ENCODE data around the gene ARFGEF2. TPM values are rescaled to one million over a fixed set of nuclear protein-coding genes. Genes with fewer than 3 reads are reported as not detected.

The ARFGEF2 gene
- total and polyA plus RNA-seq, 2 of the 8 experiments (the other 6 are each of a cell fraction or from before 2014, with no cell fraction given): 8.1 to 21.8 TPM

DNA sequence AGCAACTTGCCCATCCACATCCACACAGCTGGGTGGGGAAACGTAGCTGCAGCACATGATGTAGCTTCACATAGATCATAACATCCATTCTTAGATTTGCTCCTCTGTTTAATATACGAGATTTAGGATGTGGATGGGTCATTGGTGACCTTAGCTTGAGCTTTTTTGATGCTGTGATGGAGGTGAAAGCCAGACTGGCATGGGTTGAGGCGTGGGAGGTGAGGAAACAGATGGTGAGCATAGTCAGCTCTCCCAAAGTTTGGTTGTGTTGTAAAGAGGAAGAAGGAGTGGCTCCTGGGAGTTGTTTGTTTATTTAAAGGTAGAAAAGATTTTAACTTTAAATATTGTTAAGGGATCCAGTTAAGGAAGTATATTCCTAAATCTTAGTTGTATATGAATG, 5.3 kb downstream of the ARFGEF2 start:
- FAIRE-seq: no peak
- TF ChIP-seq BACH1 (IDR thresholded peaks at IDR 0.05; ENCODE audit: low read length) (no peak), HDAC2 (IDR thresholded peaks at IDR 0.05; ENCODE audit: borderline replicate concordance in 1 of 2, low read depth in 2 of 2, low read length in 2 of 2) (no peak), CTBP2 (IDR thresholded peaks at IDR 0.05; ENCODE audit: borderline replicate concordance, insufficient read depth, insufficient read length, low read length) (no peak), EGR1 (IDR thresholded peaks at IDR 0.05; ENCODE audit: borderline replicate concordance, low read depth, low read length) (no peak), RAD21 (IDR thresholded peaks at IDR 0.05 in 1 of 2, conservative IDR thresholded peaks at IDR 0.05 in 1 of 2; ENCODE audit: low read depth in 2 of 2, low read length in 2 of 2) (no peak)

More for the DNA sequence above, 5.3 kb downstream of the ARFGEF2 start:
- no peak overlapping the region for H2BK20ac ChIP-seq (ENCODE audit: low read length)
- H3K27ac ChIP-seq (ENCODE audit: low read depth, low read length): no peak overlapping the region
- peaks cover 15 to 89% of the 10 kb centered on the region in 2 experiments for H3K79me2 ChIP-seq (ENCODE audit: control insufficient read depth in 1 of 2, insufficient read depth in 2 of 2, low read length in 2 of 2)
- H2BK5ac ChIP-seq (ENCODE audit: low read depth, low read length): no peak overlapping the region
- H4K91ac ChIP-seq (replicated peaks; ENCODE audit: insufficient read length, low read length): no peak overlapping the region
- H3K14ac ChIP-seq (ENCODE audit: insufficient read length): no peak overlapping the region
- no peak overlapping the region for H3K4ac ChIP-seq (replicated peaks; ENCODE audit: insufficient read length, low read depth, low read length)
- CTCF ChIA-PET (ENCODE audit: partially characterized antibody): interaction anchor here (0.6 to 1.2 kb wide), 4 partner anchors 20 to 331 kb away, joined by 3 to 6 read pairs (median 4); no protein-coding TSS in a partner anchor
- no peak overlapping the region for H3K56ac ChIP-seq (replicated peaks; ENCODE audit: insufficient read length, low read depth, low read length)
- no peaks in the 10 kb centered on the region for H3K27me3 ChIP-seq (replicated peaks in 1 of 4; ENCODE audit: control insufficient read depth in 3 of 4, extremely low read depth in 1 of 4, insufficient read depth in 3 of 4, low read length in 3 of 4)
- no peak overlapping the region for H3K9ac ChIP-seq (replicated peaks in 1 of 4; ENCODE audit: extremely low read depth in 1 of 4, low read depth in 3 of 4, low read length in 3 of 4)
- H3K79me1 ChIP-seq (ENCODE audit: low read depth, low read length): peaks cover 20% of the 10 kb centered on the region
- no peak overlapping the region for H3K18ac ChIP-seq (ENCODE audit: extremely low read depth, low read length)
- no peak overlapping the region for H2BK12ac ChIP-seq (ENCODE audit: low read depth, low read length)
- H2AK5ac ChIP-seq (ENCODE audit: low read depth, low read length): no peak overlapping the region
- H4K8ac ChIP-seq (ENCODE audit: extremely low read depth, insufficient read depth, low read length): no peak overlapping the region
- H3K4me2 ChIP-seq (ENCODE audit: insufficient read depth in 1 of 2, low read depth in 2 of 2, low read length in 2 of 2): no peak overlapping the region
- peaks cover 6% of the 10 kb centered on the region for H3K23me2 ChIP-seq (ENCODE audit: low read depth, low read length)
- H3K36me3 ChIP-seq (ENCODE audit: control insufficient read depth in 2 of 4, insufficient read depth in 4 of 4, low read length in 3 of 4): no peaks in the 10 kb centered on the region
- 95% methylated on average over 3 of the region's 3 CpGs; no CpG with 5 or more reads in 1 of the 2 experiments for WGBS, 2 experiments (ENCODE audit: extremely low coverage in 1 of 2, insufficient coverage in 1 of 2, insufficient read length in 1 of 2, insufficient replicate concordance in 2 of 2, low coverage in 1 of 2, low lambda C conversion rate in 2 of 2, missing lambda C conversion rate in 1 of 2)
- POLR2A ChIA-PET (ENCODE audit: partially characterized antibody): no interaction called here
- H3K9me3 ChIP-seq (ENCODE audit: insufficient read depth in 2 of 2, low read depth in 1 of 2, low read length in 1 of 2): no peaks in the 10 kb centered on the region
- H4K20me1 ChIP-seq (replicated peaks in 1 of 2; ENCODE audit: control insufficient read depth in 1 of 2, insufficient read depth in 2 of 2, low read length in 2 of 2): peaks cover 7 to 17% of the 10 kb centered on the region in 2 experiments
- H2AFZ ChIP-seq (ENCODE audit: low read length): no peak overlapping the region
- no peak overlapping the region for H3K23ac ChIP-seq (ENCODE audit: insufficient read length)
- no peak overlapping the region for H4K5ac ChIP-seq (ENCODE audit: insufficient read length, low read depth, low read length)
- no peak for DNase-seq (ENCODE audit: low read depth in 1 of 2, low spot score in 2 of 2)
- no peak overlapping the region for H3K4me3 ChIP-seq (ENCODE audit: extremely low read depth in 1 of 4, insufficient read depth in 2 of 4, low read depth in 3 of 4, low read length in 4 of 4)
- no peak overlapping the region for H2BK15ac ChIP-seq (ENCODE audit: low read length)
- no peak overlapping the region for H2BK120ac ChIP-seq (replicated peaks; ENCODE audit: low read depth, low read length)
- H3K4me1 ChIP-seq (replicated peaks in 1 of 4; ENCODE audit: control insufficient read depth in 3 of 4, insufficient read depth in 4 of 4, low read length in 3 of 4): peaks cover 0 to 3% (median 0%) of the 10 kb centered on the region in 4 experiments; a peak in 1 of 7 replicates

Data from H1 (cell line).